Measurements from ENCODE around the gene ARPC2. TPM values are rescaled to one million over a fixed set of nuclear protein-coding genes. Genes with fewer than 3 reads are reported as not detected.

ARPC2 gene
- total RNA-seq, 1 experiment from 2014 or later = 284 TPM

DNA sequence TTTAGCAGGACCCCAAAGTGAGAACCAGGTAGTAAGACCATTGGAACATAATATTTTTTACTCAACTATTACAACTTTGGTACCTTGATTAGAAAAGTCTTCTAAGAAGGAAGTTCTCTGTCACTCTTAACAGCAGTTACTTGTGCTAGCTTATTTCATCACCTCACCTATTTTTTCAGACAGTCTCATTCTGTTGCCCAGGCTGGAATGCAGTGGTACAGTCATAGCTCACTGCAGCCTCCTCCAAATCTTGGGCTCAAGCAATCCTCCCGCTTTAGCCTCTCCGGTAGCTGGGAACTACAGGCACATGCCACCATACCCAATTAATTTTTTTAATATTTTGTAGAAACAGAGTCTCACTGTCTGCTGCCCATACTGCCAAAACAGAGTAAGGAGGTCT, 18.0 kb downstream of the ARPC2 start:
- Mint-ChIP-seq H3K9me3 (ENCODE audit: unreplicated experiment) (no peaks in the 10 kb centered on the region), H3K27me3 (ENCODE audit: insufficient read depth, unreplicated experiment) (no peaks in the 10 kb centered on the region), H3K4me1 (ENCODE audit: insufficient read depth, unreplicated experiment) (peaks cover 10% of the 10 kb centered on the region), H3K27ac (ENCODE audit: low read depth, unreplicated experiment) (no peak overlapping the region), H3K4me3 (ENCODE audit: unreplicated experiment) (no peak overlapping the region), H3K36me3 (ENCODE audit: insufficient read depth, unreplicated experiment) (peaks cover 98% of the 10 kb centered on the region)
- TF ChIP-seq, protein P1, sequence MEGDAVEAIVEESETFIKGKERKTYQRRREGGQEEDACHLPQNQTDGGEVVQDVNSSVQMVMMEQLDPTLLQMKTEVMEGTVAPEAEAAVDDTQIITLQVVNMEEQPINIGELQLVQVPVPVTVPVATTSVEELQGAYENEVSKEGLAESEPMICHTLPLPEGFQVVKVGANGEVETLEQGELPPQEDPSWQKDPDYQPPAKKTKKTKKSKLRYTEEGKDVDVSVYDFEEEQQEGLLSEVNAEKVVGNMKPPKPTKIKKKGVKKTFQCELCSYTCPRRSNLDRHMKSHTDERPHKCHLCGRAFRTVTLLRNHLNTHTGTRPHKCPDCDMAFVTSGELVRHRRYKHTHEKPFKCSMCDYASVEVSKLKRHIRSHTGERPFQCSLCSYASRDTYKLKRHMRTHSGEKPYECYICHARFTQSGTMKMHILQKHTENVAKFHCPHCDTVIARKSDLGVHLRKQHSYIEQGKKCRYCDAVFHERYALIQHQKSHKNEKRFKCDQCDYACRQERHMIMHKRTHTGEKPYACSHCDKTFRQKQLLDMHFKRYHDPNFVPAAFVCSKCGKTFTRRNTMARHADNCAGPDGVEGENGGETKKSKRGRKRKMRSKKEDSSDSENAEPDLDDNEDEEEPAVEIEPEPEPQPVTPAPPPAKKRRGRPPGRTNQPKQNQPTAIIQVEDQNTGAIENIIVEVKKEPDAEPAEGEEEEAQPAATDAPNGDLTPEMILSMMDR (IDR thresholded peaks at IDR 0.05; ENCODE audit: unreplicated experiment) = no peak
- POLR2A ChIA-PET = interaction anchor here (1.2 to 3.2 kb wide), 3 partner anchors 16 to 82 kb away, joined by 4 to 15 read pairs (median 5); partner anchors contain the start of genes AAMP and PNKD
- no TSS peak for BruUV-seq (replicated peaks)
- intact Hi-C loops (cut with micrococcal nuclease) = no loop called here
- CTCF ChIA-PET = no interaction called here
- DNase-seq (ENCODE audit: unreplicated experiment) = no peak

DNA sequence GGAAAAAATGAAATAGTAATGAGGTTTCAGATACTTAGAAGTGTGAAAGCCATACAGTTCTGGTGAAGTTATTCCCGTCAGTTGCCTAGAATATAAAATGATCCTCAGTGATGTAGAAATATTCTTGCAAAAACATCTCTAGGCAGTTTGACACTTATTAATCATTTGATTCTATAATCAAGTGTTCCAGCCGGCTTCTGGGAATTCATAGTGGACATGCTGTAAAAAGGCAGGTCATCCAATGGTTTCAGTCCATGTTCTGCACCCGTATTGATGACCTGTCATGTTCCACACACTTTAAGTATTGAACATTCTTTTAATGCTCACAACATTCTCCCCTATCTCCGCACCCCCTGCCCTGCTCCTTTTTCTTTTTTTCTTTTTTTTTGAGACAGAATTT, 19.8 kb downstream of the ARPC2 start:
- no TSS peak for BruUV-seq (replicated peaks)
- no peak overlapping the region for H3K27ac Mint-ChIP-seq (ENCODE audit: low read depth, unreplicated experiment)
- CTCF ChIA-PET = interaction anchor here (0.6 kb wide), 1 partner anchor 33 kb away, joined by 3 read pairs; the partner anchor contains the start of genes AAMP and PNKD
- no peaks in the 10 kb centered on the region for H3K4me1 Mint-ChIP-seq (ENCODE audit: insufficient read depth, unreplicated experiment)
- TF ChIP-seq, protein P1 (IDR thresholded peaks at IDR 0.05; ENCODE audit: unreplicated experiment) = no peak
- no peaks in the 10 kb centered on the region for H3K27me3 Mint-ChIP-seq (ENCODE audit: insufficient read depth, unreplicated experiment)
- no peak for DNase-seq (ENCODE audit: unreplicated experiment)
- H3K36me3 Mint-ChIP-seq (ENCODE audit: insufficient read depth, unreplicated experiment) = peaks cover 98% of the 10 kb centered on the region
- intact Hi-C loops (cut with micrococcal nuclease) = no loop called here
- H3K9me3 Mint-ChIP-seq (ENCODE audit: unreplicated experiment) = no peaks in the 10 kb centered on the region
- POLR2A ChIA-PET = no interaction called here
- H3K4me3 Mint-ChIP-seq (ENCODE audit: unreplicated experiment) = no peak overlapping the region

DNA sequence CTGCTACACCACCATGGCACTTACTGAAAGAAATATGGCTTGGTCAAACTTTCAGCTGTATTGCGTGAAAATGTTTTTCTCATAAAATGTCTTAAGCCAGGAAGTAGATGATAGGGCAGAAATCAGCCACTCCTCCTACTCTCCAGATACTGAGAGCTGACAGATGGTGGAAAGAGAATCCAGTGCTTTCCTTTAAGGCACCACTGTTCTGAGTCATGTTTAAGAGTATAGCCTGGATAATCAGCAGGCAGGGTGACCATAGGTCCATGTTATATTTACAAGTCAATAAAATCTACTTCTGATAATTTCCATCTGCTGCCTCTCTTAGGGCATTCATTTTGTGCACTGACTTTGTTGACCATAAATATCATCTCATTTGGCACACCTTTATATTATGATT, 21.9 kb downstream of the ARPC2 start:
- H3K9me3 Mint-ChIP-seq (ENCODE audit: unreplicated experiment) = no peaks in the 10 kb centered on the region
- no peak overlapping the region for H3K4me3 Mint-ChIP-seq (ENCODE audit: unreplicated experiment)
- POLR2A ChIA-PET = no interaction called here
- CTCF ChIA-PET = no interaction called here
- H3K4me1 Mint-ChIP-seq (ENCODE audit: insufficient read depth, unreplicated experiment) = no peaks in the 10 kb centered on the region
- peaks cover 98% of the 10 kb centered on the region for H3K36me3 Mint-ChIP-seq (ENCODE audit: insufficient read depth, unreplicated experiment)
- no peak overlapping the region for H3K27ac Mint-ChIP-seq (ENCODE audit: low read depth, unreplicated experiment)
- BruUV-seq (replicated peaks) = no TSS peak
- no peak for DNase-seq (ENCODE audit: unreplicated experiment)
- H3K27me3 Mint-ChIP-seq (ENCODE audit: insufficient read depth, unreplicated experiment) = no peaks in the 10 kb centered on the region
- TF ChIP-seq, protein P1 (IDR thresholded peaks at IDR 0.05; ENCODE audit: unreplicated experiment) = no peak
- intact Hi-C loops (cut with micrococcal nuclease) = no loop called here

DNA sequence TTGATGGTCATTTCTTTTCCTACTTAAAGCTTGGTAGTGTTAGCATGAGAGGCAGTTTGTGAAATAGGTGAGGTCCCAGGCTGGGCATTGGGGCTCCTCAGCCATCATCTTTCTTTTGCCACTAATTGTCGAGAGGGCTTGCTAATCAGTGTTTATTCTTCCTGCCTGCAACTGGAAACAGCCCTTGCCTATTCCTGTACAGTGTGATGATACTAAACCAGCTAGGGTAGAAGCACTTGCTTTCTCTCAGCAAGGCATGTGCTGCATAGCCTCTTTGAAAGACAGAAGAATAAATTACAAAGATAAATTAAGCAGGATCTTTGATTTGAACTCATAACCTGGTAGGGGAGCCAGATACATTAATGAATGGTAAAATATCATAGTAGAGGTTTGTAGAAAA, 27.2 kb downstream of the ARPC2 start:
- ChIA-PET CTCF (interaction anchor here (0.6 to 1.8 kb wide), 3 partner anchors 13 to 23 kb away, joined by 4 to 7 read pairs (median 4); no protein-coding TSS in a partner anchor), POLR2A (interaction anchor here (1.3 to 3.7 kb wide), 2 partner anchors 12 to 26 kb away, joined by 5 to 19 read pairs; partner anchors contain the start of genes AAMP and PNKD)
- no peak overlapping the region for H3K27ac Mint-ChIP-seq (ENCODE audit: low read depth, unreplicated experiment)
- DNase-seq (ENCODE audit: unreplicated experiment) = no peak
- H3K36me3 Mint-ChIP-seq (ENCODE audit: insufficient read depth, unreplicated experiment) = peaks cover 100% of the 10 kb centered on the region
- no peaks in the 10 kb centered on the region for H3K27me3 Mint-ChIP-seq (ENCODE audit: insufficient read depth, unreplicated experiment)
- no peaks in the 10 kb centered on the region for H3K9me3 Mint-ChIP-seq (ENCODE audit: unreplicated experiment)
- no peak overlapping the region for H3K4me3 Mint-ChIP-seq (ENCODE audit: unreplicated experiment)
- BruUV-seq (replicated peaks) = no TSS peak
- intact Hi-C loops (cut with micrococcal nuclease) = no loop called here
- H3K4me1 Mint-ChIP-seq (ENCODE audit: insufficient read depth, unreplicated experiment) = no peaks in the 10 kb centered on the region
- TF ChIP-seq, protein P1 (IDR thresholded peaks at IDR 0.05; ENCODE audit: unreplicated experiment) = no peak
